MCF 10A (cell line): ENCODE results near the gene VAC14. TPM values are rescaled to one million over a fixed set of nuclear protein-coding genes. Genes with fewer than 3 reads are reported as not detected.

ENCODE experiments used
- BruUV-seq: library from RNA; stranded (reverse); fragments of 400-500 nt; replicated peaks from 2 replicates; lab custom pipeline; 2021; lab: Mats Ljungman, UMichigan
- CTCF ChIA-PET: fragments of 300-600 bp; sonication (Branson Sonifier 250); formaldehyde crosslinking; extraction: SDS; loops from one replicate; lab custom pipeline; 2021; ENCODE audit warnings: antibody characterized with exemption, inconsistent platforms; lab: Yijun Ruan, JAX
- POLR2A ChIA-PET: fragments of 300-600, 350-650 bp; sonication (Branson Sonifier 250); formaldehyde crosslinking; extraction: SDS; loops from one replicate; lab custom pipeline; 2020; ENCODE audit warnings: antibody characterized with exemption, inconsistent platforms; lab: Yijun Ruan, JAX
- DNase-seq: peaks from one replicate; pipeline ENCODE4 v3.0.0-alpha.2; 2018; ENCODE audit not compliant: unreplicated experiment
- H3K27ac Mint-ChIP-seq: one replicate; pipeline ENCODE4 v1.8.0; 2022; ENCODE audit warnings: mild to moderate bottlenecking, low read depth, mixed read lengths; ENCODE audit not compliant: unreplicated experiment
- H3K27me3 Mint-ChIP-seq: one replicate; pipeline ENCODE4 v1.8.0; 2022; ENCODE audit warnings: mixed read lengths; ENCODE audit not compliant: insufficient read depth, unreplicated experiment
- H3K36me3 Mint-ChIP-seq: one replicate; pipeline ENCODE4 v1.8.0; 2022; ENCODE audit warnings: mild to moderate bottlenecking, moderate library complexity, mixed read lengths; ENCODE audit not compliant: insufficient read depth, unreplicated experiment
- H3K4me1 Mint-ChIP-seq: one replicate; pipeline ENCODE4 v1.8.0; 2022; ENCODE audit warnings: mixed read lengths; ENCODE audit not compliant: insufficient read depth, unreplicated experiment
- H3K4me3 Mint-ChIP-seq: one replicate; pipeline ENCODE4 v1.8.0; 2022; ENCODE audit warnings: mild to moderate bottlenecking, moderate library complexity, mixed read lengths; ENCODE audit not compliant: unreplicated experiment
- H3K9me3 Mint-ChIP-seq: one replicate; pipeline ENCODE4 v1.8.0; 2022; ENCODE audit warnings: mixed read lengths; ENCODE audit not compliant: unreplicated experiment
- CTCF ChIP-seq: fragments of 200-600 bp; IDR thresholded peaks from one replicate; pipeline ENCODE4 v1.8.0; 2022; ENCODE audit warnings: antibody characterized with exemption, mild to moderate bottlenecking; ENCODE audit not compliant: unreplicated experiment
- intact Hi-C: fragments of 100-400 bp; cut with micrococcal nuclease; formaldehyde crosslinking; loops from 2 replicates; pipeline ENCODE4 v1.14.1; 2022
- total RNA-seq: library from RNA; stranded (reverse); gene quantifications from 2 replicates; pipeline ENCODE4 v1.2.3, GENCODE V29; 2022

VAC14 gene
- total RNA-seq, 1 experiment from 2014 or later = 25.5 TPM

DNA sequence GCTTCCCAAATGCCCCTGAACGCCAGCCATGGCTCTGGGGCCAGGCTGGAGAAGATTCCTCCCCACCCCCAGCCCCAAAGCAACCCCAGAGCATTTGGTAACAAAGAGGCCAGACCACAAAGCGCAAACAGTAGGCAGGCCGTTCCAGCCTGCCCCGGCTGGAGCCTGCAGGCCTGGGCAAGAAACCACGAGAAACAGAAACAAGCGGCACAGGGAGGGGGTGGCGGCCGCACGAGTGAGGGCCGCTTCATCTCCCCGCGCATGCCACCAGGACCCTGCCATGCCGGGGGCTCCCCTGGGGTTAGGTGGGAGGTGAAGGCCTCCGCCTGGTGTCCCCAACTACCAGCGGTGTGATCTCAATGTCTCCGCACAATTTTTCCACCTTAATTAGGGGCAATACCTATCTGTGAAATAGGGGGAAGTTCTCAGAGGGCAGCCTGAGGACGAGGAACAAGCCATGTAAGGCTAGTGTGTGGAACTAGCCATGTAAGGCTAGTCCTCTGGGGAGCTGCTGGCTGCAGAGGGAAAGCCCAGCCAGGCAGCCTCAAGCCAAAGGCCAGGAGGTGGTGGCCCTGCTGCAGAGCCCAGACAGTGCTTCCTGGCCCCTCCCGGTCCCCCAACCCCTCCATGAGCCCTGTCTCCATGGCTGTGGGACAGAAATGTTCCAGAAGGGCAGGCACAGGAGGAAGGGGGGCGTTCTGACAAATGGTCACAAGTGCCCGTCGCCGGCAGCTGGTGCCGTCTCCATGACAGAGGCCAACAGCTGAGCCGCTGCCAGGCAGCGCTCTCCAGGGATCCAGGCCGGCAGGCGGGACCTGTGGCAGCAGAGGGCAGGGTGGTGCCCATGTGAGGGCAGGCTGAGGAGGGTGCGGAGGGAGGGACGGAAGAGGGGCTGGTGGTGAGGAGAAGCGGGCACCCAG, 100.6 kb downstream of the VAC14 start:
- DNase-seq = no peak
- ChIA-PET CTCF (interaction anchor here (2.7 kb wide), 1 partner anchor 70 kb away, joined by 15 read pairs; no protein-coding TSS in a partner anchor), POLR2A (interaction anchor here (0.6 to 3.9 kb wide), 4 partner anchors 13 to 104 kb away, joined by 3 to 18 read pairs (median 3); no protein-coding TSS in a partner anchor)
- Mint-ChIP-seq H3K4me1 (peaks cover 41% of the 10 kb centered on the region), H3K36me3 (no peaks in the 10 kb centered on the region), H3K27me3 (no peaks in the 10 kb centered on the region), H3K27ac (peak overlapping the region; percentile 88), H3K4me3 (no peak overlapping the region), H3K9me3 (no peaks in the 10 kb centered on the region)
- no peak for TF ChIP-seq CTCF
- BruUV-seq = no TSS peak
- intact Hi-C loops = no loop called here

DNA sequence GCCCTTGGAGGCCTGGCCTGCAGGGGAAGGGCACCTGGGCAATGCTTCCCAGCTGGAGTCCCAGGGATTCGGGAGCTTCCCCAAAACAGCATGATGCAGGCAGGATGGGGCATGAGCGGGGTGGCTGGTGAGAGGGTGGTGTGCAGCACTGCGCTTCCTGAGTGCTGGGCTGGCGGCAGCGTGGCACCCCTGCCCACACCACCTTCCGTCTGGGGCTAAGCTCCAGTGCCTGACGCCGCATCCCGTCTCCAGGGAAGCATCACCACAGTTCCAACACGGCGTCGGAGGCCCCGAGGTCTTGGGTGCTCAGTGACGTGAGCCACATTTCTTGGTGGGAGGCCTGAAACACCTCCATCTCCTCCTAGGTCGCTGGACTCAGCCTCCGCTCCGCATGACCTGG, 101.3 kb downstream of the VAC14 start:
- ChIA-PET POLR2A (interaction anchor here (0.6 to 3.9 kb wide), 2 partner anchors 16 to 49 kb away, joined by 3 to 18 read pairs; no protein-coding TSS in a partner anchor), CTCF (interaction anchor here (0.7 to 2.7 kb wide), 2 partner anchors 12 to 71 kb away, joined by 3 to 15 read pairs; no protein-coding TSS in a partner anchor)
- Mint-ChIP-seq H3K4me3 (no peak overlapping the region), H3K27ac (peak overlapping the region; percentile 31), H3K4me1 (peaks cover 46% of the 10 kb centered on the region), H3K36me3 (no peaks in the 10 kb centered on the region), H3K9me3 (no peaks in the 10 kb centered on the region), H3K27me3 (no peaks in the 10 kb centered on the region)
- DNase-seq = no peak
- intact Hi-C loops = no loop called here
- TF ChIP-seq CTCF = no peak
- BruUV-seq = no TSS peak

GRCh38 chr16:70698901-70699300, 102.1 kb downstream of the VAC14 start:
- Mint-ChIP-seq H3K4me3 (no peak overlapping the region), H3K27ac (no peak overlapping the region), H3K36me3 (no peaks in the 10 kb centered on the region), H3K4me1 (peaks cover 52% of the 10 kb centered on the region), H3K27me3 (no peaks in the 10 kb centered on the region), H3K9me3 (no peaks in the 10 kb centered on the region)
- TF ChIP-seq CTCF = no peak
- intact Hi-C loops = no loop called here
- ChIA-PET CTCF (interaction anchor here (1.5 to 2.7 kb wide), 2 partner anchors 44 to 72 kb away, joined by 3 to 15 read pairs; no protein-coding TSS in a partner anchor), POLR2A (no interaction called here)
- no TSS peak for BruUV-seq
- DNase-seq = no peak

GRCh38 chr16:70697594-70698170, 103.3 kb downstream of the VAC14 start:
- no peak for DNase-seq
- peaks cover 63% of the 10 kb centered on the region for H3K4me1 Mint-ChIP-seq
- peak overlapping the region; percentile 51 for H3K27ac Mint-ChIP-seq
- H3K4me3 Mint-ChIP-seq = no peak overlapping the region
- no peak for TF ChIP-seq CTCF
- ChIA-PET POLR2A (no interaction called here), CTCF (interaction anchor here (1.5 kb wide), 1 partner anchor 43 kb away, joined by 3 read pairs; no protein-coding TSS in a partner anchor)
- H3K9me3 Mint-ChIP-seq = no peaks in the 10 kb centered on the region
- intact Hi-C loops = no loop called here
- no TSS peak for BruUV-seq
- peaks cover 4% of the 10 kb centered on the region for H3K36me3 Mint-ChIP-seq
- H3K27me3 Mint-ChIP-seq = no peaks in the 10 kb centered on the region
